Measurements from ENCODE around the gene HTRA2. TPM values are rescaled to one million over a fixed set of nuclear protein-coding genes. Genes with fewer than 3 reads are reported as not detected.

HTRA2 gene
- total and polyA plus RNA-seq, 12 donors = 21.2 to 41.0 (median 25.6) TPM

- intact Hi-C loops (cut with DNase I) = loop anchor here in 1 of 10 donors (5.0 kb wide), 1 partner anchor 41 kb away; no protein-coding TSS in a partner anchor
- H3K27ac ChIP-seq = no peak overlapping the region
- no peak for TF ChIP-seq CTCF (IDR thresholded peaks at IDR 0.05)
- no peak for ATAC-seq
- H3K9me3 ChIP-seq = no peaks in the 10 kb centered on the region
- H3K27me3 ChIP-seq = peaks cover 0 to 19% (median 0%) of the 10 kb centered on the region in 7 donors
- H3K4me3 ChIP-seq = no peak overlapping the region
- no peak for DNase-seq
- peaks cover 3 to 27% (median 17%) of the 10 kb centered on the region in 9 donors for H3K4me1 ChIP-seq
- H3K36me3 ChIP-seq = no peaks in the 10 kb centered on the region
- WGBS, 2 donors = 74 to 82% methylated on average over 3 of the region's 3 CpGs
Measured at GRCh38 chr2:74546004-74546403, 16.3 kb downstream of the HTRA2 start.

GRCh38 chr2:74548285-74548899 is 18.7 kb downstream of the HTRA2 start:
- no peaks in the 10 kb centered on the region for H3K36me3 ChIP-seq
- peaks cover 3 to 28% (median 19%) of the 10 kb centered on the region in 9 donors for H3K4me1 ChIP-seq
- WGBS, 2 donors = 12% methylated on average over 23 to 26 of the region's 26 CpGs
- no peak for TF ChIP-seq CTCF (IDR thresholded peaks at IDR 0.05)
- DNase-seq (no peak), ATAC-seq (peak in 2 of 8 donors; percentile 0 to 2)
- peak overlapping the region; percentile 57 to 92 (median 80) for H3K27ac ChIP-seq
- peak overlapping the region; percentile 22 to 82 (median 68) for H3K4me3 ChIP-seq
- H3K9me3 ChIP-seq = no peaks in the 10 kb centered on the region
- peaks cover 0 to 19% (median 0%) of the 10 kb centered on the region in 7 donors for H3K27me3 ChIP-seq
- intact Hi-C loops (cut with DNase I) = loop anchor here in 1 of 10 donors (5.0 kb wide), 1 partner anchor 39 kb away; no protein-coding TSS in a partner anchor

- peak overlapping the region; percentile 57 to 92 (median 80) for H3K27ac ChIP-seq
- DNase-seq = peak; percentile 72 to 80
- peak in 1 of 9 donors; percentile 11 for TF ChIP-seq CTCF (IDR thresholded peaks at IDR 0.05)
- no peaks in the 10 kb centered on the region for H3K9me3 ChIP-seq
- no peaks in the 10 kb centered on the region for H3K36me3 ChIP-seq
- H3K4me1 ChIP-seq = peaks cover 6 to 36% (median 22%) of the 10 kb centered on the region in 9 donors
- H3K27me3 ChIP-seq = peaks cover 0 to 19% (median 0%) of the 10 kb centered on the region in 7 donors
- ATAC-seq = peak; percentile 87 to 92 (median 88)
- 5 to 6% methylated on average over 80 to 85 of the region's 85 CpGs for WGBS, 2 donors
- H3K4me3 ChIP-seq = peak overlapping the region; percentile 22 to 82 (median 68)
- intact Hi-C loops (cut with DNase I) = loop anchor here in 1 of 10 donors (5.0 kb wide), 1 partner anchor 38 kb away; no protein-coding TSS in a partner anchor
Measured at GRCh38 chr2:74548900-74549826, 19.4 kb downstream of the HTRA2 start.

GRCh38 chr2:74550231-74550630 is 20.5 kb downstream of the HTRA2 start:
- intact Hi-C loops (cut with DNase I) = no loop called here
- Histone ChIP-seq H3K9me3 (no peaks in the 10 kb centered on the region), H3K4me3 (no peak overlapping the region), H3K27ac (no peak overlapping the region), H3K27me3 (peaks cover 0 to 19% (median 0%) of the 10 kb centered on the region in 7 donors), H3K4me1 (peaks cover 10 to 39% (median 24%) of the 10 kb centered on the region in 9 donors), H3K36me3 (no peaks in the 10 kb centered on the region)
- DNase-seq (no peak), ATAC-seq (no peak)
- TF ChIP-seq CTCF (IDR thresholded peaks at IDR 0.05) = no peak
- WGBS, 2 donors = 71 to 85% methylated on average over 7 of the region's 7 CpGs
